ENCODE measurements around the gene CMIP. TPM values are rescaled to one million over a fixed set of nuclear protein-coding genes. Genes with fewer than 3 reads are reported as not detected.

CMIP gene
- polyA plus RNA-seq, 1 of the 3 experiments (the other 2 are of a cell fraction): 5.4 TPM

GRCh38 chr16:81614654-81615359 lies 170.2 kb downstream of the CMIP start:
- no peak for DNase-seq
- Histone ChIP-seq H3K27ac (ENCODE audit: low read depth in 2 of 2, low read length in 1 of 2) (no peak overlapping the region), H3K9me3 (no peaks in the 10 kb centered on the region), H4K20me1 (ENCODE audit: insufficient read depth) (peaks cover 17% of the 10 kb centered on the region), H3K36me3 (replicated peaks in 1 of 2; ENCODE audit: control insufficient read depth in 1 of 2, insufficient read depth in 2 of 2, low read length in 1 of 2) (no peaks in the 10 kb centered on the region), H3K79me2 (ENCODE audit: insufficient read depth) (no peaks in the 10 kb centered on the region), H3K4me3 (ENCODE audit: low read depth in 2 of 2, low read length in 1 of 2) (no peak overlapping the region), H3K4me2 (no peak overlapping the region), H3K9me2 (no peaks in the 10 kb centered on the region), H2AFZ (ENCODE audit: low read depth) (no peak overlapping the region), H3K9ac (no peak overlapping the region), H3K27me3 (ENCODE audit: insufficient read depth) (no peaks in the 10 kb centered on the region), H3K4me1 (ENCODE audit: control insufficient read depth in 1 of 2, insufficient read depth in 2 of 2, low read depth in 1 of 2, low read length in 1 of 2) (peaks cover 4 to 30% of the 10 kb centered on the region in 2 experiments; a peak in 2 of 4 replicates), H3F3A (replicated peaks; ENCODE audit: insufficient read depth) (no peaks in the 10 kb centered on the region)
- ChIA-PET POLR2A (no interaction called here), CTCF (interaction anchor here (2.1 kb wide), 1 partner anchor 115 kb away, joined by 6 read pairs; no protein-coding TSS in a partner anchor)
- WGBS (ENCODE audit: low lambda C conversion rate): 87% methylated on average over 6 of the region's 6 CpGs
- TF ChIP-seq EZH2phosphoT487 (IDR thresholded peaks at IDR 0.05; ENCODE audit: borderline replicate concordance, low read depth) (no peak), SIN3A (IDR thresholded peaks at IDR 0.05; ENCODE audit: borderline replicate concordance, low read depth, low read length) (no peak), RCOR1 (IDR thresholded peaks at IDR 0.05; ENCODE audit: low read length) (no peak), NRF1 (IDR thresholded peaks at IDR 0.05; ENCODE audit: low read depth, low read length) (no peak), IRF3 (IDR thresholded peaks at IDR 0.05; ENCODE audit: low read depth, low read length) (no peak), TEAD4 (IDR thresholded peaks at IDR 0.05; ENCODE audit: borderline replicate concordance, insufficient read depth) (no peak), ELF1 (IDR thresholded peaks at IDR 0.05) (no peak), MEF2A (IDR thresholded peaks at IDR 0.05; ENCODE audit: borderline replicate concordance, low read depth) (no peak), RAD21 (IDR thresholded peaks at IDR 0.05; ENCODE audit: low read length) (no peak), NFIC (IDR thresholded peaks at IDR 0.05; ENCODE audit: borderline replicate concordance) (no peak), SMC3 (IDR thresholded peaks at IDR 0.05; ENCODE audit: low read depth, low read length) (no peak), USF1 (IDR thresholded peaks at IDR 0.05; ENCODE audit: borderline replicate concordance, low read depth) (no peak), TCF12 (IDR thresholded peaks at IDR 0.05) (no peak)

- no peak overlapping the region for H3K27ac ChIP-seq (ENCODE audit: low read depth in 2 of 2, low read length in 1 of 2)
- peaks cover 13% of the 10 kb centered on the region; the same call in 1 of the 2 replicates for H4K20me1 ChIP-seq (ENCODE audit: insufficient read depth)
- no peak overlapping the region for H3K9ac ChIP-seq
- H3K4me2 ChIP-seq: no peak overlapping the region
- H3K27me3 ChIP-seq (ENCODE audit: insufficient read depth): no peaks in the 10 kb centered on the region
- H3F3A ChIP-seq (replicated peaks; ENCODE audit: insufficient read depth): no peaks in the 10 kb centered on the region
- no peak for DNase-seq
- POLR2A ChIA-PET: no interaction called here
- H3K4me1 ChIP-seq (ENCODE audit: control insufficient read depth in 1 of 2, insufficient read depth in 2 of 2, low read depth in 1 of 2, low read length in 1 of 2): peaks cover 4 to 24% of the 10 kb centered on the region in 2 experiments; a peak in 2 of 4 replicates
- H2AFZ ChIP-seq (ENCODE audit: low read depth): no peak overlapping the region
- H3K4me3 ChIP-seq (ENCODE audit: low read depth in 2 of 2, low read length in 1 of 2): no peak overlapping the region
- TF ChIP-seq MAX (IDR thresholded peaks at IDR 0.05; ENCODE audit: low read depth): no peak
- no peak for TF ChIP-seq EP300 (IDR thresholded peaks at IDR 0.05; ENCODE audit: borderline replicate concordance in 1 of 2, low read depth in 1 of 2, low read length in 1 of 2)
- no peak for TF ChIP-seq JUND (IDR thresholded peaks at IDR 0.05)
- TF ChIP-seq TEAD4 (IDR thresholded peaks at IDR 0.05; ENCODE audit: borderline replicate concordance, insufficient read depth): no peak
- TF ChIP-seq YY1 (IDR thresholded peaks at IDR 0.05; ENCODE audit: low read depth): no peak
- no peak for TF ChIP-seq NFIC (IDR thresholded peaks at IDR 0.05; ENCODE audit: borderline replicate concordance)
- TF ChIP-seq RAD21 (IDR thresholded peaks at IDR 0.05; ENCODE audit: low read length): no peak
- no peak for TF ChIP-seq FOXM1 (IDR thresholded peaks at IDR 0.05; ENCODE audit: low read depth)
- TF ChIP-seq RFX5 (IDR thresholded peaks at IDR 0.05; ENCODE audit: low read length): no peak
- no peak for TF ChIP-seq PBX3 (IDR thresholded peaks at IDR 0.05)
- no peak for TF ChIP-seq MEF2A (IDR thresholded peaks at IDR 0.05; ENCODE audit: borderline replicate concordance, low read depth)
- no peak for TF ChIP-seq REST (IDR thresholded peaks at IDR 0.05; ENCODE audit: low read depth, low read length)
- no peaks in the 10 kb centered on the region for H3K9me2 ChIP-seq
- CTCF ChIA-PET: interaction anchor here (2.1 kb wide), 1 partner anchor 115 kb away, joined by 6 read pairs; no protein-coding TSS in a partner anchor
- H3K79me2 ChIP-seq (ENCODE audit: insufficient read depth): no peaks in the 10 kb centered on the region
- H3K36me3 ChIP-seq (replicated peaks in 1 of 2; ENCODE audit: control insufficient read depth in 1 of 2, insufficient read depth in 2 of 2, low read length in 1 of 2): no peaks in the 10 kb centered on the region
- WGBS (ENCODE audit: low lambda C conversion rate): 100% methylated on average over 3 of the region's 3 CpGs
- no peaks in the 10 kb centered on the region for H3K9me3 ChIP-seq
These were observed 170.8 kb downstream of the CMIP start for GRCh38 chr16:81615411-81615810.

Data from SK-N-SH (cell line).